ENCODE data around the gene SARS1. TPM values are rescaled to one million over a fixed set of nuclear protein-coding genes. Genes with fewer than 3 reads are reported as not detected.
A peak's percentile ranks its signal among the peaks of the same experiment; 100 is the strongest.

The SARS1 gene
- polyA plus RNA-seq, 1 experiment, result 411 TPM

GRCh38 chr1:109237512-109237911 is 23.8 kb downstream of the SARS1 start:
- ChIA-PET POLR2A (interaction anchor here (0.6 kb wide), 1 partner anchor 138 kb away, joined by 3 read pairs; no protein-coding TSS in a partner anchor), CTCF (interaction anchor here (0.6 to 1.9 kb wide), 3 partner anchors 137 to 295 kb away, joined by 3 to 7 read pairs (median 3); no protein-coding TSS in a partner anchor)
- no peak overlapping the region for H3K4me3 ChIP-seq (ENCODE audit: low read depth, low read length)
- H3K36me3 ChIP-seq (ENCODE audit: control insufficient read depth, insufficient read depth, low read length), result peaks cover 43% of the 10 kb centered on the region
- H3K27me3 ChIP-seq (ENCODE audit: control insufficient read depth, insufficient read depth, low read length), result no peaks in the 10 kb centered on the region
- no peak for DNase-seq (ENCODE audit: low read depth)
- TF ChIP-seq CTCF (IDR thresholded peaks at IDR 0.05; ENCODE audit: insufficient read depth, low read depth, low read length), result no peak

GRCh38 chr1:109238382-109238781 is 24.7 kb downstream of the SARS1 start:
- H3K4me3 ChIP-seq (ENCODE audit: low read depth, low read length), result no peak overlapping the region
- ChIA-PET CTCF (interaction anchor here (0.6 to 3.0 kb wide), 8 partner anchors 13 to 255 kb away, joined by 3 to 21 read pairs (median 6); partner anchors contain the start of genes CELSR2 and SORT1), POLR2A (no interaction called here)
- no peak for TF ChIP-seq CTCF (IDR thresholded peaks at IDR 0.05; ENCODE audit: insufficient read depth, low read depth, low read length)
- peaks cover 41% of the 10 kb centered on the region for H3K36me3 ChIP-seq (ENCODE audit: control insufficient read depth, insufficient read depth, low read length)
- H3K27me3 ChIP-seq (ENCODE audit: control insufficient read depth, insufficient read depth, low read length), result no peaks in the 10 kb centered on the region
- DNase-seq (ENCODE audit: low read depth), result no peak

- H3K27me3 ChIP-seq (ENCODE audit: control insufficient read depth, insufficient read depth, low read length), result no peaks in the 10 kb centered on the region
- ChIA-PET CTCF (interaction anchor here (0.7 to 3.0 kb wide), 13 partner anchors 8 to 254 kb away, joined by 3 to 21 read pairs (median 6); partner anchors contain the start of genes CELSR2 and SORT1), POLR2A (no interaction called here)
- no peak overlapping the region for H3K4me3 ChIP-seq (ENCODE audit: low read depth, low read length)
- peaks cover 41% of the 10 kb centered on the region for H3K36me3 ChIP-seq (ENCODE audit: control insufficient read depth, insufficient read depth, low read length)
- TF ChIP-seq CTCF (IDR thresholded peaks at IDR 0.05; ENCODE audit: insufficient read depth, low read depth, low read length), result no peak
- no peak for DNase-seq (ENCODE audit: low read depth)
Observed at GRCh38 chr1:109239047-109239408, 25.3 kb downstream of the SARS1 start.

GRCh38 chr1:109239409-109240068 is 25.8 kb downstream of the SARS1 start:
- Histone ChIP-seq H3K27me3 (ENCODE audit: control insufficient read depth, insufficient read depth, low read length) (no peaks in the 10 kb centered on the region), H3K4me3 (ENCODE audit: low read depth, low read length) (no peak overlapping the region), H3K36me3 (ENCODE audit: control insufficient read depth, insufficient read depth, low read length) (peaks cover 41% of the 10 kb centered on the region)
- no peak for DNase-seq (ENCODE audit: low read depth)
- TF ChIP-seq CTCF (IDR thresholded peaks at IDR 0.05; ENCODE audit: insufficient read depth, low read depth, low read length), result peak; percentile 69
- ChIA-PET POLR2A (no interaction called here), CTCF (interaction anchor here (0.7 to 3.0 kb wide), 14 partner anchors 9 to 293 kb away, joined by 3 to 21 read pairs (median 6); partner anchors contain the start of genes CELSR2 and SORT1)

Data from BJ (cell line).